DOHH2 (cell line): ENCODE data around the gene DEFB131A.
"Not testable (repeated sequence)": the region's sequence is repeated elsewhere in the genome, so short reads cannot be mapped to it uniquely, and the experiment has no call there.

ENCODE experiments used
- CTCF ChIP-seq: fragments of 200-600 bp; sonication (generic); IDR thresholded peaks from one replicate; pipeline ENCODE4 v1.5.1; 2014; ENCODE audit warnings: antibody characterized with exemption, mild to moderate bottlenecking, low read depth, low read length; ENCODE audit not compliant: poor library complexity, severe bottlenecking
- EZH2phosphoT487 ChIP-seq: fragments of 200-600 bp; sonication (generic); IDR thresholded peaks from 2 replicates; pipeline ENCODE4 v1.6.1; 2017; ENCODE audit warnings: borderline replicate concordance, mild to moderate bottlenecking, antibody characterized with exemption, low read length, moderate library complexity, mixed read lengths

GRCh38 chr4:9444681-9445080 is 467 bp downstream of the DEFB131A start:
- TF ChIP-seq CTCF, EZH2phosphoT487: not testable (repeated sequence)
